GM19035 (cell line): ENCODE data around the gene MTAP.

ENCODE experiments used
- ATAC-seq: cut with Tn5 transposase; IDR thresholded peaks from one replicate; pipeline ENCODE4 v1.9.1; 2021; ENCODE audit not compliant: unreplicated experiment

Gene MTAP

GRCh38 chr9:21841133-21841532 lies 38.7 kb downstream of the MTAP start:
- ATAC-seq, result no peak

GRCh38 chr9:21848615-21849014 lies 46.2 kb downstream of the MTAP start:
- ATAC-seq, result no peak

GRCh38 chr9:21852754-21853153 lies 50.3 kb downstream of the MTAP start:
- peak; percentile 97 for ATAC-seq

- no peak for ATAC-seq
Observed at GRCh38 chr9:21853414-21853813, 51.0 kb downstream of the MTAP start.

- no peak for ATAC-seq
Observed at GRCh38 chr9:21854119-21854518, 51.7 kb downstream of the MTAP start.

- no peak for ATAC-seq
Observed at GRCh38 chr9:21854594-21854993, 52.2 kb downstream of the MTAP start.

- no peak for ATAC-seq
Observed at GRCh38 chr9:21856301-21857094, 54.1 kb downstream of the MTAP start.

- no peak for ATAC-seq
Observed at GRCh38 chr9:21862871-21863270, 60.4 kb downstream of the MTAP start.

GRCh38 chr9:21864505-21864904 lies 62.1 kb downstream of the MTAP start:
- ATAC-seq, result no peak

GRCh38 chr9:21866302-21866701 lies 63.9 kb downstream of the MTAP start:
- ATAC-seq, result no peak

- no peak for ATAC-seq
Observed at GRCh38 chr9:21871256-21871975, 69.0 kb downstream of the MTAP start.

- ATAC-seq, result no peak
Observed at GRCh38 chr9:21872696-21873095, 70.3 kb downstream of the MTAP start.

GRCh38 chr9:21873540-21874221 lies 71.2 kb downstream of the MTAP start:
- ATAC-seq, result no peak

- no peak for ATAC-seq
Observed at GRCh38 chr9:21875893-21876292, 73.5 kb downstream of the MTAP start.

- ATAC-seq, result no peak
Observed at GRCh38 chr9:21883642-21884041, 81.2 kb downstream of the MTAP start.

- no peak for ATAC-seq
Observed at GRCh38 chr9:21889673-21890072, 87.2 kb downstream of the MTAP start.

- ATAC-seq, result no peak
Observed at GRCh38 chr9:21890696-21891095, 88.3 kb downstream of the MTAP start.

- no peak for ATAC-seq
Observed at GRCh38 chr9:21901546-21901945, 99.1 kb downstream of the MTAP start.

- no peak for ATAC-seq
Observed at GRCh38 chr9:21902136-21902535, 99.7 kb downstream of the MTAP start.

- ATAC-seq, result no peak
Observed at GRCh38 chr9:21903380-21903965, 101.0 kb downstream of the MTAP start.

GRCh38 chr9:21904371-21904770 lies 101.9 kb downstream of the MTAP start:
- no peak for ATAC-seq

GRCh38 chr9:21904776-21905175 lies 102.3 kb downstream of the MTAP start:
- ATAC-seq, result no peak
